Smooth muscle cell (in vitro differentiated cells): ENCODE data around the gene MAFF. TPM values are rescaled to one million over a fixed set of nuclear protein-coding genes. Genes with fewer than 3 reads are reported as not detected.
A peak's percentile ranks its signal among the peaks of the same experiment; 100 is the strongest.

Source experiments
- DNase-seq: peaks from one replicate; lab custom pipeline; 2025; ENCODE audit not compliant: unreplicated experiment; lab: John Stamatoyannopoulos, UW
- H2AFZ ChIP-seq: fragments of 200-600 bp; sonication (generic); 2 replicates; pipeline ENCODE4 v1.6.0; 2016; ENCODE audit warnings: antibody characterized with exemption, low read depth, mild to moderate bottlenecking
- H3F3A ChIP-seq: fragments of 200-600 bp; sonication (generic); 2 replicates; pipeline ENCODE4 v1.6.0; 2017; ENCODE audit warnings: antibody characterized with exemption, low read depth
- H3K27ac ChIP-seq: fragments of 200-600 bp; sonication (generic); 2 replicates; pipeline ENCODE4 v1.5.1; 2016; ENCODE audit warnings: low read depth, mild to moderate bottlenecking
- H3K27me3 ChIP-seq: fragments of 200-600 bp; sonication (generic); 2 replicates; pipeline ENCODE4 v1.6.1; 2016; ENCODE audit warnings: low read depth, mild to moderate bottlenecking
- H3K36me3 ChIP-seq: fragments of 200-600 bp; sonication (generic); 2 replicates; pipeline ENCODE4 v1.5.1; 2016; ENCODE audit warnings: low read depth
- H3K4me1 ChIP-seq: fragments of 200-600 bp; sonication (generic); 2 replicates; pipeline ENCODE4 v1.5.1; 2016; ENCODE audit warnings: low read depth
- H3K4me2 ChIP-seq: fragments of 200-600 bp; sonication (generic); 2 replicates; pipeline ENCODE4 v1.6.0; 2016; ENCODE audit warnings: mild to moderate bottlenecking
- H3K4me3 ChIP-seq: fragments of 200-600 bp; sonication (generic); 2 replicates; pipeline ENCODE4 v1.5.1; 2016; ENCODE audit warnings: mild to moderate bottlenecking
- H3K79me2 ChIP-seq: fragments of 200-600 bp; sonication (generic); 2 replicates; pipeline ENCODE4 v1.6.0; 2016; ENCODE audit warnings: low read depth, mild to moderate bottlenecking
- H3K9ac ChIP-seq: fragments of 200-600 bp; sonication (generic); 2 replicates; pipeline ENCODE4 v1.6.0; 2016; ENCODE audit warnings: low read depth
- H3K9me3 ChIP-seq: fragments of 200-600 bp; sonication (generic); replicated peaks from 2 replicates; pipeline ENCODE4 v1.5.1; 2016; ENCODE audit warnings: low read depth
- H4K20me1 ChIP-seq: fragments of 200-600 bp; sonication (generic); 2 replicates; pipeline ENCODE4 v1.6.0; 2016; ENCODE audit warnings: low read depth
- CTCF ChIP-seq: fragments of 200-600 bp; sonication (generic); IDR thresholded peaks from 2 replicates; pipeline ENCODE4 v1.5.1; 2017; ENCODE audit warnings: borderline replicate concordance, mild to moderate bottlenecking, antibody characterized with exemption; ENCODE audit not compliant: insufficient read depth, poor library complexity, severe bottlenecking
- WGBS: methylation state at CpG from one replicate; pipeline ENCODE4 v1.1.7; 2016; ENCODE audit warnings: low lambda C conversion rate; 5-methylcytosine and 5-hydroxymethylcytosine counted together
- polyA plus RNA-seq: library from polyadenylated mRNA; unstranded; fragments of >200 nt; fragmentation: Nextera tagmentation; extraction: Ambion mirVana; gene quantifications from 2 replicates; pipeline ENCODE4 v1.2.1, GENCODE V29; 2016
- total RNA-seq: library from RNA; depleted of rRNA; stranded (reverse); fragments of >200 nt; gene quantifications from 2 replicates; pipeline ENCODE4 v1.2.3, GENCODE V29; 2014

MAFF gene
- total and polyA plus RNA-seq, 2 experiments from 2014 or later, result 48.2 to 51.2 TPM

- H3F3A ChIP-seq, result no peaks in the 10 kb centered on the region
- 98% methylated on average over 25 of the region's 25 CpGs for WGBS
- no peaks in the 10 kb centered on the region for H3K27me3 ChIP-seq
- no peak overlapping the region for H3K9ac ChIP-seq
- H3K36me3 ChIP-seq, result no peaks in the 10 kb centered on the region
- H4K20me1 ChIP-seq, result peaks cover 7% of the 10 kb centered on the region
- no peak overlapping the region for H3K4me2 ChIP-seq
- DNase-seq, result no peak
- no peaks in the 10 kb centered on the region for H3K79me2 ChIP-seq
- no peak overlapping the region for H3K27ac ChIP-seq
- no peak for TF ChIP-seq CTCF
- H3K4me3 ChIP-seq, result no peak overlapping the region
- H3K4me1 ChIP-seq, result no peaks in the 10 kb centered on the region
- H2AFZ ChIP-seq, result no peak overlapping the region
- no peaks in the 10 kb centered on the region for H3K9me3 ChIP-seq
Measured at GRCh38 chr22:38226853-38227649, 25.3 kb downstream of the MAFF start.

- H3F3A ChIP-seq, result no peaks in the 10 kb centered on the region
- H3K4me3 ChIP-seq, result no peak overlapping the region
- WGBS, result 93% methylated on average over 3 of the region's 3 CpGs
- H3K36me3 ChIP-seq, result no peaks in the 10 kb centered on the region
- no peaks in the 10 kb centered on the region for H3K79me2 ChIP-seq
- H3K27ac ChIP-seq, result no peak overlapping the region
- H3K4me1 ChIP-seq, result no peaks in the 10 kb centered on the region
- no peak for DNase-seq
- H3K9me3 ChIP-seq, result no peaks in the 10 kb centered on the region
- H2AFZ ChIP-seq, result no peak overlapping the region
- H3K27me3 ChIP-seq, result no peaks in the 10 kb centered on the region
- H4K20me1 ChIP-seq, result peaks cover 7% of the 10 kb centered on the region
- H3K4me2 ChIP-seq, result no peak overlapping the region
- TF ChIP-seq CTCF, result no peak
- H3K9ac ChIP-seq, result no peak overlapping the region
Measured at GRCh38 chr22:38228326-38228872, 26.6 kb downstream of the MAFF start.

GRCh38 chr22:38228873-38229740 lies 27.3 kb downstream of the MAFF start:
- WGBS, result 93% methylated on average over 14 of the region's 14 CpGs
- no peak overlapping the region for H2AFZ ChIP-seq
- H3K36me3 ChIP-seq, result no peaks in the 10 kb centered on the region
- H3K27me3 ChIP-seq, result no peaks in the 10 kb centered on the region
- no peaks in the 10 kb centered on the region for H3K4me1 ChIP-seq
- no peak overlapping the region for H3K4me3 ChIP-seq
- no peak overlapping the region for H3K9ac ChIP-seq
- H3K27ac ChIP-seq, result peak overlapping the region; percentile 52
- DNase-seq, result no peak
- no peak overlapping the region for H3K4me2 ChIP-seq
- no peaks in the 10 kb centered on the region for H3F3A ChIP-seq
- no peak for TF ChIP-seq CTCF
- H4K20me1 ChIP-seq, result peaks cover 7% of the 10 kb centered on the region
- no peaks in the 10 kb centered on the region for H3K9me3 ChIP-seq
- no peaks in the 10 kb centered on the region for H3K79me2 ChIP-seq
